Measurements from ENCODE around the gene ZFR.
A peak's percentile ranks its signal among the peaks of the same experiment; 100 is the strongest.
"Not testable (repeated sequence)": the region's sequence is repeated elsewhere in the genome, so short reads cannot be mapped to it uniquely, and the experiment has no call there.

The ZFR gene

DNA sequence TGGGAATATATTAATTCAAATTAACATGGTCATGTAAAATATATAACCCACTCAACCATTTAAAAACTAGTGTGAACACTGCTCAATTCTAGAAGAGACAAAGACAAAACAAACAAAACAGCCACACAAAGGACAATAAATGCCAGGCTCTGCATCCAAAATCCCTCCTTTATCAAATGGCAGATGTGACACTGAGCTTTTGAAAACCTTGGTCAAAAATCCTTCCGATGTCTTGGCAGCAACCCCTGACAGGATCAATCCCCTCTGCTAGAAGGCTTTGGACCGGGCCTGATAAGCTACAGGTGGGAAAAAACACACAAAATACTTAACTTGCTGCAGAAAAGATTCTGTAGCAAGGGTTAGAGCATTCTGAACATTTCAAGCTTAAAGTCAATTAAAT, 61.5 kb downstream of the ZFR start:
- intact Hi-C loops (cut with DNase I): no loop called here
- DNase-seq: peak in 1 of 42 donors; percentile 15

DNA sequence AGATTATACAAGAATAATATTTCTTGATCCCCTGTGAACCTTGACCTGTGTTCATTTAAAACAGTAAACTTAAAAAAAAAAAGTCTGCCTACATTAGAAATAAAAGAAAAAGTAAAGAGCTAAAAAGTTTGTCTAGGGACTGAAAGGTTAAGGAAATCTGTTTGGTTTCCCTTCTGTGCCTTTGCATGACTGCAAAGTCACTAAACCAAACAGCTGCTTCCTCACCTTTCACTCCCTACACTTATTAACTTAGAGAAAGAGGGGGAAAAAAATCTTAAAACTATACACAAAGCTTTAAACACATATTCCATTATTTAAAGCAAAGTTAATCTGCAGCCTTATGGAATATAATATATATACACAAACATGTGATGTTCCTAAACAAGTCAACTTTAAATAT, 65.1 kb downstream of the ZFR start:
- DNase-seq: no peak
- intact Hi-C loops (cut with DNase I): no loop called here

DNA sequence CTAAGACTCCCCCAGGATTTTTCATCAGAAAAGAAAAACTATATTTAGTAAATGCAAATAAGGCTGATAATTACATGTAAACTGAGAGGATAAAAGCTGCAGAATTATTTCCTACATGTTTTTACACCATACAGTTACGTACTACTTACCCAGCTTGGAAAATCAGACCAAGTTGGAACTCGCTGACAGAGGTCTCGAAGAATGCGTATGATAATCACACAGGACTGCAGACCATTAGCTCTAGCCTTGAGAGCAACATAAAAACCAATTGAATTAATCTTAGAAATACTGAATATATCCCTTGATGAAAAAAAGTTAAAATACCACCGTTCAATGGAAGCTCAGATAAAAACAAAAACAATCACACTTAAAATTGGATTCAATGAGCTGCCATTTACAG, 65.6 kb downstream of the ZFR start:
- intact Hi-C loops (cut with DNase I): no loop called here
- no peak for DNase-seq

DNA sequence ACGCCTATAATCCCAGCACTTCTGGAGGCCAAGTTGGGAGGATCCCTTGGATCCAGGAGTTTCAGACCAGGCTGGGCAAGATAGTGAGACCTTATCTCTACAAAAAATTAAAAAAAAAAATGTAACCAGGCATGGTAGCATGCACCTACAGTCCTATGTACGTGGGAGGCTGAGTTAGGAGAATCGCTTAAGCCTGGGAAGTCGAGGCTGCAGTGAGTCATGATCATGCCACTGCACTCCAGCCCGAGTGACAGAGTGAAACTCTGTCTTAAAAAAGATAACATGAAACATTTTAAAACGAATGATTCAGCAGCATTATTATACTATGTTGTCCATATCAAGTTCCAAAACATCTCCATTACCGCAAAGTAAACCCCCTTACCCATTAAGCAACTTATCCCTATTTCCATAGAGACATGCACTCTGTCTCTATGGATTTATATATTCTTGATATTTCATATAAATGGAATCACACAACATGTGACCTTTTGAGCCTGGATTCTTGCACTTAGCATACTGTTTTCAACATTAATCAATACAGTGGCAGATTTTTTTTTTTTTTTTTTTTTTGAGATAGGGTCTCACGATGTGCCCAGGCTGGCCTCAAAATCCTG, 74.9 kb downstream of the ZFR start:
- DNase-seq: peak in 21 of 42 donors; percentile 8 to 67 (median 32)
- intact Hi-C loops (cut with DNase I): no loop called here

DNA sequence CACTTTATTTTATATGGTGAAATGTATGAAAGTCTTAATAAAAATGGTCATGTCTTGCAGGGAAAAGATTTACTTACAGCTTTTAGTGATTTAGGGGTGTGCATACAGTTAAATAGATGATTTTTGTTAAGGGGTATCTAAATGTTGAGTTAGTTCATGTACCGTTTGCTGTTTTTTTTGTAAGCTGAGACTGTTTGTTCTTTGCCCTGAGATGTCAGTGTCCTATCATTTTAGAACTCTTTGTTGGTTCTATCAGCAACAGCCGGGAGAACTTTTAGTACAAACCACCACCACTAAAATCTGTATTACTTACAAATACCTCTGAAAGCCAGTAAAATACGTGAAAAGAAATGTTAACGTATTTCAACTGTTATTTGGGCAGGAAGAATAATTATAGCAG, 75.5 kb downstream of the ZFR start:
- intact Hi-C loops (cut with DNase I): no loop called here
- no peak for DNase-seq

DNA sequence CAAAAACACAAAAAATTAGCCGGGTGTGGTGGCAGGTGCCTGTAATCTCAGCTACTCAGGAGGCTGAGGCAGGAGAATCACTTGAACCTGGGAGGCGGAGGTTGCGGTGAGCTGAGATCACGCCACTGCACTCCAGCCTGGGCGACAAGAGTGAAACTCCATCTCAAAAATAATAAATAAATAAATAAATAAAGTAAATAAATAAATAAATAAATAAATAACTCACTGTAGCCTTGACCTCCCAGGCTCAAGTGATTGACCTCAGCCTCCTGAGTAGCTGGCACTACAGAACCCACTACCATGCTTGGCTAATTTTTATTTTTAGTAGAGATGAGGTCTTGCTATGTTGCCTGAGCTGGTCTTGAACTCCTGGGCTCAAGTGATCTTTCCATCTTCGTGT, 77.3 kb downstream of the ZFR start:
- intact Hi-C loops (cut with DNase I); DNase-seq: not testable (repeated sequence)

DNA sequence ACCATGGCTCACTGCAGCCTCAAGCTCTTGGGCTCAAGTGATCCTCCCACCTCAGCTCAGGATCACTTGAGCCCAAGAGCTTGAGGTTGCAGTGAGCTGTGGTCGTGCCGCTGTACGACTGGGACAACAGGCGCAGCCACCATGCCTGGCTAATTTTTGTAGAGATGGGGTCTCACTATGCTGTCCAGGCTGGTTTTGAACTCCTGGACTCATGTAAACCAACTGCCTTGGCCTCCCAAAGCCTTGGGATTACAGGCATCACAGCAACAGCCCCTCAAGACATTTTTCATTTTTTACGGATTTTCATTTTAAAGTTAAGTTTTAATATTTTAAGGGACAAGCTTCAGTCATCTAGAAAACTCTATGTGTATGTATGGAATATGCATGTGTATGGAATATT, 78.9 kb downstream of the ZFR start:
- intact Hi-C loops (cut with DNase I): no loop called here
- no peak for DNase-seq

DNA sequence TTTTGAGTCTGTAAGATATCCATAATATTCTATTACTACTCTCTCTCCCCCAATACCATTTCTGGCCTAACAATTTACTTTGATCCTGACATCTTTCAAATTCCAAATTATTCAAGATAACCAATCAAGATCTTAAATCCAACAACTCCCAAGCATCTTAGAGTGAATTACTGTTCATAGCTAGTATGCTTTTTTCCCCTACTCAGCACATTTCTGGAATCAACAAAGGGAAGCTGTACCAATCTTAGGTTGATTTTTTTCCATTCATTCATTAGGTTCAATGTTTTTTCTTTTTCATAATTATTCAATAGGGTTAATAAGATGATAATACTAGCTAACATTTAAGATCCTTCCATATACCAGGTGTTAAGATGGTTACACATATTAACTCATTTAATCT, 81.5 kb downstream of the ZFR start:
- intact Hi-C loops (cut with DNase I): no loop called here
- no peak for DNase-seq

DNA sequence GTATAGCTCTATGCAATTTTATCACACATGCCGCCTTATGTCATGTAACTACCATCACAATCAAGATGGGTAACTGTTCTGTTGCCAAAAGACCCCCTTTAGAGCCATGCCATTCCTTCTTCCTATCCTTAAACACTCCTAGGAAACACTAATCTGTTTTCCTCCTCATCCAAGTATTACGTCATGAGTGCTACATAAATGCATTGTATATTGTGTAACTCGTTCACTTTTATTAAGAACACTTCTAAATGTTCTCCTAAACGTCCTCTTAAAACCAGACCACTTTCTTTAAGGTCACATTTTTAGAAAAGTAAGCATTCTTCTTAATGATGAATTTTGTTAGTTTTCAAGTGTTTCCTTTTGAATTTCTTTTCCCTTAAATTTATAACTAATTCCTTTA, 82.0 kb downstream of the ZFR start:
- intact Hi-C loops (cut with DNase I): no loop called here
- DNase-seq: no peak

DNA sequence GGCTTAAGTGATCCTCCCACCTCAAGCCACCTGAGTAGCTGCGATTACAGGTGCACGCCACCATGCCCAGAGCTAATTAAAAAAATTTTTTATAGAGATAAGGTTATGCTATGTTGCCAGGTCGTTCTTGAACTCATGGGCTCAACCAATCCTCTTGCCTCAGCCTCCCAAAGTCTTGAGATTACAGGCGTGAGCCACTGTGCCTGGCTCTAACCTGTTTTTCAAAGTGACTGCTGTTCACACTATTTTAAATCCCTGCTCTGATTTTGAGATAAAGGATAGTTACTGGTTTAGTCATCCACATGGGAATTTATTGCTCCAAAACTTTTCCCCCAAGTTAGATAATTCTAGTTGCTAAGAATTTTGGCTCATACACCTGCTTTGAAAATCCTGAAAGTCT, 83.6 kb downstream of the ZFR start:
- intact Hi-C loops (cut with DNase I): no loop called here
- no peak for DNase-seq

DNA sequence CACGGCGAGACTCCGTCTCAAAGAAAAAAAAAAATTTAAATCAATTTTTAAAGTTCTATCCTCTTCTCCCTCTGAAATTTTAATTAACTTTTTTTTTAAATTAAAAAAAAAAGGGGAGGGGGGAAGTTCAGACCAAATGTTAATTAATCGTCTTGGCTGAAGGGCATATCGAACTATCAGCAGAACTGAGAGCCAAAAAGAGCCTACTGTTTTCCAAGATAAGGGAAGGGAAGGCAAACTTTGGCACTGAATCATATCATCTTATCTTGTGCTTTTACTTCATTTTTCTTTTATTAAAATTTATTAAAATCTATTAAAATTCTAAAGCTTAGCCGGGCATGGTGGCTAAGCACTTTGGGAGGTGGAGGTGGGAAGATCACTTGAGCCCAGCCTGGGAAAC, 85.9 kb downstream of the ZFR start:
- intact Hi-C loops (cut with DNase I): no loop called here
- DNase-seq: no peak

DNA sequence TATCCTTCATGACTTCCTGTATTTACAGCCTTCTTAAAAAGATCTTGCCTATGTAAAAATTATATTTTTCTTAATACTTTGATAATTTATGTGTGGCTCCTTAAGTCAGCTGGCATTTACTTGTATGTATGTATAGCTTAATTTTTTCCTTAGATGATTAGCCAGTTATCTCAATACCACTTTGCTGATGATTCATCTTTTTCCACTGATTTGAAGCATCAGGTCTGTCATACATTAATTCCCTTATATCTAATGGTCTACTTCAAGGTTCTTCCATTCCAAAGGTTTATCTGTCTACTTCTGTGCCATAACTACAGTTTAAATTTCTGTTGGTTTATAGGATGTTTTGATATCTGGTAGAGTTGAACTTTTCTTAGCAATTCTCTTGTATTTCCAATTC, 86.9 kb downstream of the ZFR start:
- intact Hi-C loops (cut with DNase I): no loop called here
- DNase-seq: no peak

DNA sequence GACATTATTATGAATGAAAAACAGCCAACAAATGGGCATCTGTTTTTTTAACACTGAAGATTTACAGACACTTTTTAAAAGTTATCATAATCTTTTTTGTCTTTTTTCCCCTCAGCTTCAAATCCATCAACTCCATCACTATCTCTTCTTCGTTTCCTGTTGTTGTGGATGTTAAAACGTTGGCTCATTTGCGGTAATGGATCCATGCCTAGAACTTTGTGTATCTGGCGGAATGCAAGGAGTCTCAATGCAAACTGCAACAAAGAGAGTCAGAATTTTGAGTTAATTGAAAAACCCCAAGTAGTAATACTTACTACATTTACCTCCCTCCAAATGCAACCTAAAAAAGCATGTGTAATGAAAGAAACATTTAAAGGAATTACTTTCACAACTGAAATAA, 88.9 kb downstream of the ZFR start:
- DNase-seq: no peak
- intact Hi-C loops (cut with DNase I): no loop called here

DNA sequence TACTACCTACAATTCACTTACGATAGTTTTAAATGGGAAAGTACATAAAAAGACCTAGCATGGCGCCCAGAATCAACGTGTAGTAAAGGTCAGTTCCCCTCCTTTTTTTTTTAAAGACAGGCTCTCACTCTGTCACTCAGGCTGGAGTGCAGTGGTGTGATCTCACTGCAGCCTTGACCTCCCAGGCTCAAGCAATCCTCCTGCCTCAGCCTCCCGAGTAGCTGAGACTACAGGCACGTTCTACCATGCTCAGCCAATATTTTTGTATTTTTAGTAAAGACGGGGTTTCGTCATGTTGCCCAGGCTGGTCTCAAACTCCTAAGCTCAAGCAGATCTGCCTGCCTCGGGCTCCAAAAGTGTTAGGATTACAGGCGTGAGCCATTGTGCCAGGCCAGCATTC, 91.1 kb downstream of the ZFR start:
- DNase-seq: no peak
- intact Hi-C loops (cut with DNase I): no loop called here

DNA sequence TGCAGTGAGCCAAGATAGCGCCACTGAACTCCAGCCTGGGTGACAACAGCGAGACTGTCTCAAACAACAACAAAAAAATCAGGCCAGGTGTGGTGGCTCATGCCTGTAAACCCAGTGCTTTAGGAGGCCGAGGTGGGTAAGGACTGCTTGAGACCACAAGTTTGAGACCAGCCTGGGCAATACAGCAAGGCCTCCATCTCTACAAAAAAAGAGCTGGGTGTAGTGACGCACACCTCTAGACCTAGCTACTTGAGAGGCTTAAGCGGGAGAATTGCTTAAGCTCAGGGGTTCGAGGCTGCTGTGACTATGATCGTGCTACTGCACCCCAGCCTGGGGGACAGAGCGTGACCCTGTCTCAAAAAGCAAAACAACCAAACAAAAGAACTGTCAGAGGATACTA, 91.9 kb downstream of the ZFR start:
- DNase-seq: no peak
- intact Hi-C loops (cut with DNase I): no loop called here

DNA sequence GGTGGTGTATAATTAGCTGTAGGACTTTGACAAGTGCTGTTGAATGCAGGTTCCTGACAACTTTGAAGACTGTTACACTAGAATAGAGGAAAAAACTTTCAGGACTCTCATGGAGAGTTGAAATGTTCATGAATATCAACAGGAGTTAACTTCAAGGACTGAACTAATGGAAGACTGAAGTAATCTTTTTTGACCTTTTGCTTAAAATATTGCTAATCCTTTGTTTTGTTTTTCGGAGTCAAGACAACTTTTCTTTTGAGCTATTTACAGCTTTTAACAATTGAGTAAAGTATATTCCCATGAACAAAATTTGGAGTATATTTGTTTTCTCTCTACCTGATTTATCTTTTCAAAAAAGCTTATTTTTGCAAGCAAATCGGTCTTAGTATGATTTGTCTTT, 97.7 kb downstream of the ZFR start:
- intact Hi-C loops (cut with DNase I): no loop called here
- no peak for DNase-seq

DNA sequence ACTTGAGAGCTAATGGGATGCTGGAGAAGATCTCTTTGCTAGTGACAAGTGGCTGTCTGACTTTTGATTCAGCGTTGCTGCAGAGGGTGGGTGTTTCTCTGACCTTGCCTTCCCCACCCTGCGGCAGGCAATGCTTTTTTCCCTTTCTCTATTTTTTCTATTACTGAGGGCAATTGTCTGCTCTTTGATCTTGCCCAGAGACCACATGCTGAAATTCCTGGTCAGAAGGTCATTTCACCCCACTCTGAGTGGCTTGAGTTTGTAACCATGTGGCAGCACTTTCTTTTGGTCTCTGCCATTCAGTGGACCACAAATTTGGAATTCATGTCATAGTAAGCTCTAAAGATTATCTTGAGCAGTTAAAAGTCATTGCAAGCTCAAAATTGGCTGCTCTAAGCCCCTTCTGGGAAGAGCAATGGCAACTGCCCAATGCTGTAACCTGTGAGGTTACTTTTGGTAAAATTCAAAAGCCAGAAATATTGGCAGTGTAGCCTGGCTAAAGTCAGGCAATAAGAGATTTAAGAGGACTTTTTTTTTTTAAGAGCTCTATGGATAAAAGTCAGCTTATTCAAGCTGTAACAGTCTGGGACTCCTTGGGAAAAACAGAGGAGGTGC, 101.4 kb downstream of the ZFR start:
- DNase-seq: no peak
- intact Hi-C loops (cut with DNase I): no loop called here

DNA sequence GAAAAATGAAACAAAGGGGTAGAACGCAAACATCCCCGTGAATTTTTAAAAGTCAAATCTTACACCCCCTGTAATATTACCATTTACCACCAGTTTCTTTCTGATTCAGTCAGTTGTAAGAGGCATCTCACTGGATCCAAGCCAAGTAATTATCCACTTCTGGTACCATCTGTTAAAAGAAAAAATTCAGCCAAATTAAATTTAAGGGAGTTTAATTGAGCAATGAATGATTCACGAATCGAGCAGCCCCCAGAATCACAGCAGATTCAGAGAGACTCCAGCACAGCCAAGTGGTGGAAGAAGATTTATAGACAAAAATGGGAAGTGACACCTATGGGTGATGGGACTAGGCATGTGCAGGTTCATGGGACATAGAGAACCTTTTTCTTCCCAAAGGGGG, 101.9 kb downstream of the ZFR start:
- intact Hi-C loops (cut with DNase I): no loop called here
- DNase-seq: peak in 12 of 42 donors; percentile 15 to 56 (median 35)

DNA sequence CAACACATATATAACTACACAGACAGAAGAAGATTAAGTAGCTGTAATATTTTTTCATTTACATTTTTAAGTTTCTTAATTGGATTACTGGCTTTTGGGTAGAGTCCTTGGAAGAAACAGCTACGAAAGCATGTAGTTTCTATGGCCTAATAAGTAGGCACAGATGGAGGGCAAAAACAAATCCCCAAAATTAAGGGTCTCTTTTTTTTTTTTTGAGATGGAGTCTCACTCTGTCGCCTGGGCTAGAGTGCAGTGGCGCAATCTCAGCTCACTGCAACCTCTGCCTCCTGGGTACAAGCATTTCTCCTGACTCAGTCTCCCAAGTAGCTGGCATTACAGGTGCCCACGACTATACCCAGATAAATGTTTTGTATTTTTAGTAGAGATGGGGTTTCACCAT, 104.7 kb downstream of the ZFR start:
- intact Hi-C loops (cut with DNase I): no loop called here
- DNase-seq: no peak

DNA sequence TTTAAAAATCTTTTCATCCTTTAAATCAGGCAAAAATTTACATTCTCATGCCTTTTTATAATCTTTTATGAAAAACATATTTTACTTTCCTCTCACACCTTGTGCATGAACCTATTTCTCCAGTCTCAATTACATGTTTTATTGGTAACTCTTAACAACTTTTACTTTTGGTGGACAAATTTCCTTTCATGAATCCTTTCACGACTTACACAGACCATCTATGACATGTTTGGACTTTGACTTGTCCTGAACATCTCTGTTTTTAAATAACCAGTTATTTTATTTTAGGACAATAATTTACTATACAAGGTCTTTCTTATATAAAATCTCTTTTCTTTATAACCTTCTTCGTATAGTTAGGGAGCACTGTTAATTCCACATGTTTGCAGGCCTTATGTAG, 105.3 kb downstream of the ZFR start:
- no peak for DNase-seq
- intact Hi-C loops (cut with DNase I): no loop called here

DNA sequence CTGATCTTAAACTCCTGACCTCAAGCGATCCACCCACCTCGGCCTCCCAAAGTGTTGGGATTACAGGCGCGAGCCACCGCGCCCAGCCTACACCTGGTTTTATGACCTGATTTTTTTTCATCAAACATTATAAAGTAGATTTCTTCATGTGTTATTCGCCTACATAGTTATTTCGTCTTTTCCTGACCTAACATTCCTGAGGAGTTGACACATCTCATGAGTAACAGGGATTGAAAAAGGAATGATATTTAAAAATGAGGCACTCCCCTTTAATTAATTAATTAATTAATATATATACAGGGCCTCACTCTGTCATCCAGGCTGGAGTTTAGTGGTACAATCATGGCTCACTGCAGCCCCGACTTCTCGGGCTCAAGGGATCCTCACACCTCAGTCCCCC, 111.6 kb downstream of the ZFR start:
- intact Hi-C loops (cut with DNase I): no loop called here
- DNase-seq: no peak

DNA sequence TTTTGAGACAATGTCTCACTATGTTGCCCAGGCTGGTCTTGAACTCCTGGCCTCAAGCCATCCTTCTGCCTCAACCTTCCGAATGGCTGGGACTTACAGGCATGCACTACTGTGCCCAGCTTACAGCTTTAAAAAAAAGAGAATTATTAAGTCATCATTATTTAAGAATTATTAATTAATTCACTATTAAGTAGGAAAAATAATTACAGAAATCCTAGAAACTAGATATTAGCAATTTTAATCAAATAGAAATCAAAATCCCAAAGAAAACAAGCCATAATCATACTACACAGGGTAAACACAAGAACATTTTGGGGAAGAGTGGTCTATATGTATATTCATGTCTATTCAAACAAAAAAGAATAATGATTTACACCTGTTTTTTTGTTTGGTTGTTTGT, 112.2 kb downstream of the ZFR start:
- intact Hi-C loops (cut with DNase I): no loop called here
- DNase-seq: no peak
